ENCODE data around the gene PTTG1IP.

PTTG1IP gene

DNA sequence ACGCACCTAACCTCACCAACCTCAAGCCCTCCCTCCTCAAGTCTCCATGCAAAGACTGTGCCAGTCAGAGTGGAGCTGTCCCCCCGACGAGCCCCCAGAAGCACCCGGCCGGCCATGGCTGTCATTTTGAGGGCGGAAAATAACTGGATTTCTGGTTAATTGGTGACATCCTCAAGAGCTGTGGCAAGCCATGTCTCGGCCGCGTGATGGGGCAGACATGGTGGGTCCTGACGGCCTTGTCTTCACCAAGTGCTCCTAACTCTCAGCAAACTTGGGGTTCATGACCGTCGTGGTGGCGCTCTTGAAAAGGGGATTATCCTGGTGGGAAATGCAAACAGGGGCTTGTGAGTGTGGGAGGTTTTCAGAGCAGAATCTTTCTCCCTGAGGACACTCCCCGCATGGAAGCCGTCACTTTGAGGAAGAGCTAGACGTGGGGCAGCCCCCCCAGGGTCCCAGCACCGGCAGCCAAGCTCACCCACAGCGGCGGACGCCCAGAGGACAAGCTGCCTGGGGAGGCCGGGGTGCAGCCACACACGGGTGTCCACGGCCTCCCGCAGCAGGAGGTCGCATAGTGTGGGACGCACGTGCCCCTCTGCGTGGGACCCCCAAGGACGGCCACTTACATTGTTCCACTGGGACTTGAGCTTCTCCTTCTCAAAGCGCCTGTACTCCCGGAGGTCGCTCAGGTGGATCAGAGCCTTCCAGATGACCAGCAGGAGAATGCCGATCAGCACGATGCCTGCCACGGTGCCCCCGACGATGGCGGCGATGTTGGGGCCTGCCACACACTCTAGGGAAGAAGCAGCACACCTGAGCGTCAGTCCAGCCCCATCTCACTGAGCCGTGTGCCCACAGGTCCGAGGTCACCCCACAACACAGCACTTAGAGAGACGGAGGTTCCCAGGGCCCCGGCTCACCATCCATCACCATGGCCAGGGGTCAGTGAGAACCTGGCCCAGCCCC, 12.9 kb upstream of the PTTG1IP start:
- ChIA-PET CTCF (interaction anchor here (0.6 to 1.0 kb wide), 2 partner anchors 47 to 251 kb away, joined by 3 to 4 read pairs; no protein-coding TSS in a partner anchor), POLR2A (interaction anchor here (1.4 kb wide), 1 partner anchor 13 kb away, joined by 3 read pairs; the partner anchor contains the start of gene PTTG1IP)

DNA sequence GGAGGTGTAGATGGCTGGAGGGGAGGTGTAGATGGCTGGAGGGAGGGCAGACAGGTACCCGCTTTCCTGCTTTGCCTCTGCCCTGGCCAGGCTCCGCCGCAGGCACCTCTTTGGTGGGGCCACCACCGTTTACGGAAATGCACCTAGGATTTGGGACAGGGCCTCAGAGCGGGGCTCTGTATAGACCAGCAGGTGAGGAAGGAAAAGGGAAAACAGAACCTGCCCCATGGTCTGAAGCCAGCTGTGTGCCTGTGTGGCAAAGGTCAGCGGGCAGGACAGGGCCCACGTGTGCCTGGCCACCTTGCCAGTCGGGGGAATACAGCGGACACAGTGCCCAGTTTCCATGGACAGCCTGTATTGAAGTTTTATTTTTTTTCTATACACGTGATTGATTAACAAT, 12.1 kb upstream of the PTTG1IP start:
- H3K9me3 ChIP-seq (ENCODE audit: control insufficient read depth, insufficient read depth, low read depth, low read length), result no peaks in the 10 kb centered on the region
- H3K4me1 ChIP-seq (ENCODE audit: control insufficient read depth, insufficient read depth, low read length), result no peaks in the 10 kb centered on the region
- POLR2A ChIA-PET, result no interaction called here
- CTCF ChIA-PET, result interaction anchor here (1.0 kb wide), 1 partner anchor 251 kb away, joined by 4 read pairs; no protein-coding TSS in a partner anchor
- H3K27ac ChIP-seq (ENCODE audit: extremely low read depth, low read depth, low read length), result no peak overlapping the region
- H3K36me3 ChIP-seq (ENCODE audit: control insufficient read depth in 2 of 2, insufficient read depth in 1 of 2, low read length in 2 of 2), result no peaks in the 10 kb centered on the region
- no peak overlapping the region for H3K4me3 ChIP-seq (ENCODE audit: low read depth, low read length)
- TF ChIP-seq ZNF211 (tag by site-specific recombination; IDR thresholded peaks at IDR 0.05; ENCODE audit: low read depth), result no peak
- no peak for TF ChIP-seq BCL11A (tag by site-specific recombination; IDR thresholded peaks at IDR 0.05; ENCODE audit: low read depth)
- no peak for TF ChIP-seq SETDB1 (IDR thresholded peaks at IDR 0.05; ENCODE audit: insufficient read length, low read length)
- TF ChIP-seq, protein P1, sequence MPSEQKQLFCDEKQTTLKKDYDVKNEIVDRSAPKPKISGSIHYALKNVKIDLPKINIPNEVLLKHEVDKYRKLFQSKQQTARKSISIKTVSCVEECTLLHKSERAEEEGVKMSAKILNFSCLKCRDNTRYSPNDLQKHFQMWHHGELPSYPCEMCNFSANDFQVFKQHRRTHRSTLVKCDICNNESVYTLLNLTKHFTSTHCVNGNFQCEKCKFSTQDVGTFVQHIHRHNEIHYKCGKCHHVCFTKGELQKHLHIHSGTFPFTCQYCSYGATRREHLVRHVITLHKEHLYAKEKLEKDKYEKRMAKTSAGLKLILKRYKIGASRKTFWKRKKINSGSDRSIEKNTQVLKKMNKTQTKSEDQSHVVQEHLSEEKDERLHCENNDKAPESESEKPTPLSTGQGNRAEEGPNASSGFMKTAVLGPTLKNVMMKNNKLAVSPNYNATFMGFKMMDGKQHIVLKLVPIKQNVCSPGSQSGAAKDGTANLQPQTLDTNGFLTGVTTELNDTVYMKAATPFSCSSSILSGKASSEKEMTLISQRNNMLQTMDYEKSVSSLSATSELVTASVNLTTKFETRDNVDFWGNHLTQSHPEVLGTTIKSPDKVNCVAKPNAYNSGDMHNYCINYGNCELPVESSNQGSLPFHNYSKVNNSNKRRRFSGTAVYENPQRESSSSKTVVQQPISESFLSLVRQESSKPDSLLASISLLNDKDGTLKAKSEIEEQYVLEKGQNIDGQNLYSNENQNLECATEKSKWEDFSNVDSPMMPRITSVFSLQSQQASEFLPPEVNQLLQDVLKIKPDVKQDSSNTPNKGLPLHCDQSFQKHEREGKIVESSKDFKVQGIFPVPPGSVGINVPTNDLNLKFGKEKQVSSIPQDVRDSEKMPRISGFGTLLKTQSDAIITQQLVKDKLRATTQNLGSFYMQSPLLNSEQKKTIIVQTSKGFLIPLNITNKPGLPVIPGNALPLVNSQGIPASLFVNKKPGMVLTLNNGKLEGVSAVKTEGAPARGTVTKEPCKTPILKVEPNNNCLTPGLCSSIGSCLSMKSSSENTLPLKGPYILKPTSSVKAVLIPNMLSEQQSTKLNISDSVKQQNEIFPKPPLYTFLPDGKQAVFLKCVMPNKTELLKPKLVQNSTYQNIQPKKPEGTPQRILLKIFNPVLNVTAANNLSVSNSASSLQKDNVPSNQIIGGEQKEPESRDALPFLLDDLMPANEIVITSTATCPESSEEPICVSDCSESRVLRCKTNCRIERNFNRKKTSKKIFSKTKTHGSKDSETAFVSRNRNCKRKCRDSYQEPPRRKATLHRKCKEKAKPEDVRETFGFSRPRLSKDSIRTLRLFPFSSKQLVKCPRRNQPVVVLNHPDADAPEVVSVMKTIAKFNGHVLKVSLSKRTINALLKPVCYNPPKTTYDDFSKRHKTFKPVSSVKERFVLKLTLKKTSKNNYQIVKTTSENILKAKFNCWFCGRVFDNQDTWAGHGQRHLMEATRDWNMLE (tag by site-specific recombination; conservative IDR thresholded peaks at IDR 0.05; ENCODE audit: low read depth), result no peak
- TF ChIP-seq ZNF202 (tag by site-specific recombination; IDR thresholded peaks at IDR 0.05; ENCODE audit: borderline replicate concordance), result no peak
- TF ChIP-seq ZBTB17 (tag by site-specific recombination; IDR thresholded peaks at IDR 0.05), result no peak
- no peak for TF ChIP-seq ZIC2 (tag by site-specific recombination; IDR thresholded peaks at IDR 0.05)
- TF ChIP-seq, protein P2, sequence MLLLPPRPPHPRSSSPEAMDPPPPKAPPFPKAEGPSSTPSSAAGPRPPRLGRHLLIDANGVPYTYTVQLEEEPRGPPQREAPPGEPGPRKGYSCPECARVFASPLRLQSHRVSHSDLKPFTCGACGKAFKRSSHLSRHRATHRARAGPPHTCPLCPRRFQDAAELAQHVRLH (tag by site-specific recombination; IDR thresholded peaks at IDR 0.05), result no peak
- no peak for TF ChIP-seq ZNF596 (tag by site-specific recombination; IDR thresholded peaks at IDR 0.05)
- TF ChIP-seq ZNF48 (tag by site-specific recombination; IDR thresholded peaks at IDR 0.05), result no peak
- TF ChIP-seq, protein P3, sequence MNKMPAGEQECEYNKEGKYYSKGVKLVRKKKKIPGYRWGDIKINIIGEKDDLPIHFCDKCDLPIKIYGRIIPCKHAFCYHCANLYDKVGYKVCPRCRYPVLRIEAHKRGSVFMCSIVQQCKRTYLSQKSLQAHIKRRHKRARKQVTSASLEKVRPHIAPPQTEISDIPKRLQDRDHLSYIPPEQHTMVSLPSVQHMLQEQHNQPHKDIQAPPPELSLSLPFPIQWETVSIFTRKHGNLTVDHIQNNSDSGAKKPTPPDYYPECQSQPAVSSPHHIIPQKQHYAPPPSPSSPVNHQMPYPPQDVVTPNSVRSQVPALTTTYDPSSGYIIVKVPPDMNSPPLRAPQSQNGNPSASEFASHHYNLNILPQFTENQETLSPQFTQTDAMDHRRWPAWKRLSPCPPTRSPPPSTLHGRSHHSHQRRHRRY (tag by site-specific recombination; IDR thresholded peaks at IDR 0.05), result no peak
- TF ChIP-seq ZNF610 (tag by site-specific recombination; IDR thresholded peaks at IDR 0.05; ENCODE audit: borderline replicate concordance), result no peak
- no peak for TF ChIP-seq KLF8 (tag by site-specific recombination; IDR thresholded peaks at IDR 0.05)
- no peak for TF ChIP-seq ZNF114 (tag by site-specific recombination; IDR thresholded peaks at IDR 0.05)
- no peak for TF ChIP-seq ZNF112 (tag by site-specific recombination; IDR thresholded peaks at IDR 0.05)
- TF ChIP-seq, protein P4, sequence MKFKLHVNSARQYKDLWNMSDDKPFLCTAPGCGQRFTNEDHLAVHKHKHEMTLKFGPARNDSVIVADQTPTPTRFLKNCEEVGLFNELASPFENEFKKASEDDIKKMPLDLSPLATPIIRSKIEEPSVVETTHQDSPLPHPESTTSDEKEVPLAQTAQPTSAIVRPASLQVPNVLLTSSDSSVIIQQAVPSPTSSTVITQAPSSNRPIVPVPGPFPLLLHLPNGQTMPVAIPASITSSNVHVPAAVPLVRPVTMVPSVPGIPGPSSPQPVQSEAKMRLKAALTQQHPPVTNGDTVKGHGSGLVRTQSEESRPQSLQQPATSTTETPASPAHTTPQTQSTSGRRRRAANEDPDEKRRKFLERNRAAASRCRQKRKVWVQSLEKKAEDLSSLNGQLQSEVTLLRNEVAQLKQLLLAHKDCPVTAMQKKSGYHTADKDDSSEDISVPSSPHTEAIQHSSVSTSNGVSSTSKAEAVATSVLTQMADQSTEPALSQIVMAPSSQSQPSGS (tag by site-specific recombination; IDR thresholded peaks at IDR 0.05; ENCODE audit: low read depth), result no peak
- TF ChIP-seq ZNF133 (tag by site-specific recombination; IDR thresholded peaks at IDR 0.05), result no peak
- no peak for TF ChIP-seq ZNF138 (tag by site-specific recombination; IDR thresholded peaks at IDR 0.05; ENCODE audit: borderline replicate concordance)
- no peak for TF ChIP-seq ZBTB8A (tag by site-specific recombination; IDR thresholded peaks at IDR 0.05)

More for the DNA sequence above, 12.9 kb upstream of the PTTG1IP start:
- Histone ChIP-seq H3K4me3 (ENCODE audit: low read depth, low read length) (no peak overlapping the region), H3K4me1 (ENCODE audit: control insufficient read depth, insufficient read depth, low read length) (no peaks in the 10 kb centered on the region), H3K36me3 (ENCODE audit: control insufficient read depth in 2 of 2, insufficient read depth in 1 of 2, low read length in 2 of 2) (no peaks in the 10 kb centered on the region), H3K9me3 (ENCODE audit: control insufficient read depth, insufficient read depth, low read depth, low read length) (no peaks in the 10 kb centered on the region), H3K27ac (ENCODE audit: extremely low read depth, low read depth, low read length) (no peak overlapping the region)
- TF ChIP-seq, protein P5, sequence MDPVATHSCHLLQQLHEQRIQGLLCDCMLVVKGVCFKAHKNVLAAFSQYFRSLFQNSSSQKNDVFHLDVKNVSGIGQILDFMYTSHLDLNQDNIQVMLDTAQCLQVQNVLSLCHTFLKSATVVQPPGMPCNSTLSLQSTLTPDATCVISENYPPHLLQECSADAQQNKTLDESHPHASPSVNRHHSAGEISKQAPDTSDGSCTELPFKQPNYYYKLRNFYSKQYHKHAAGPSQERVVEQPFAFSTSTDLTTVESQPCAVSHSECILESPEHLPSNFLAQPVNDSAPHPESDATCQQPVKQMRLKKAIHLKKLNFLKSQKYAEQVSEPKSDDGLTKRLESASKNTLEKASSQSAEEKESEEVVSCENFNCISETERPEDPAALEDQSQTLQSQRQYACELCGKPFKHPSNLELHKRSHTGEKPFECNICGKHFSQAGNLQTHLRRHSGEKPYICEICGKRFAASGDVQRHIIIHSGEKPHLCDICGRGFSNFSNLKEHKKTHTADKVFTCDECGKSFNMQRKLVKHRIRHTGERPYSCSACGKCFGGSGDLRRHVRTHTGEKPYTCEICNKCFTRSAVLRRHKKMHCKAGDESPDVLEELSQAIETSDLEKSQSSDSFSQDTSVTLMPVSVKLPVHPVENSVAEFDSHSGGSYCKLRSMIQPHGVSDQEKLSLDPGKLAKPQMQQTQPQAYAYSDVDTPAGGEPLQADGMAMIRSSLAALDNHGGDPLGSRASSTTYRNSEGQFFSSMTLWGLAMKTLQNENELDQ (tag by site-specific recombination; IDR thresholded peaks at IDR 0.05; ENCODE audit: low read depth), result no peak
- TF ChIP-seq GLI4 (tag by site-specific recombination; IDR thresholded peaks at IDR 0.05) (no peak), YY2 (tag by site-specific recombination; IDR thresholded peaks at IDR 0.05) (no peak), GLIS2 (tag by site-specific recombination; IDR thresholded peaks at IDR 0.05) (peak; percentile 53), ZNF792 (tag by site-specific recombination; IDR thresholded peaks at IDR 0.05) (no peak), ZNF670 (tag by site-specific recombination; IDR thresholded peaks at IDR 0.05; ENCODE audit: low read depth) (no peak), ZNF366 (tag by site-specific recombination; conservative IDR thresholded peaks at IDR 0.05) (no peak), ZSCAN23 (tag by site-specific recombination; IDR thresholded peaks at IDR 0.05) (no peak)

All from HEK293 (cell line).